Right lobe of liver (tissue), 6 donors: ENCODE data around the gene CYP4F3. TPM values are rescaled to one million over a fixed set of nuclear protein-coding genes. Genes with fewer than 3 reads are reported as not detected.
"Not testable (repeated sequence)": the region's sequence is repeated elsewhere in the genome, so short reads cannot be mapped to it uniquely, and the experiment has no call there.

Source experiments
- ATAC-seq, 4 donors: fragments of 200-7000 bp; cut with Tn5 transposase; one replicate each; pipeline ENCODE4 v1.9.1; 2020; ENCODE audit warnings: mild to moderate bottlenecking in 4 of 4, moderate library complexity in 4 of 4
- DNase-seq, 3 donors: peaks; one replicate each; pipeline ENCODE4 v3.0.0-alpha.2; 2020
- H3K27ac ChIP-seq, 3 donors: fragments of 200-600 bp; one replicate each; pipeline ENCODE4 v1.8.0; 2022
- H3K27me3 ChIP-seq, 2 donors: fragments of 200-600 bp; one replicate each; pipeline ENCODE4 v1.8.0; 2022
- H3K36me3 ChIP-seq, 4 donors: fragments of 200-600 bp; sonication (generic) in 1 of 4; one replicate each; pipeline versions ENCODE4 v1.5.1 to v1.8.0; 2017 to 2022; ENCODE audit warnings: control low read depth in 1 of 4
- H3K4me1 ChIP-seq, 4 donors: fragments of 200-600 bp; sonication (generic) in 1 of 4; one replicate each; pipeline versions ENCODE4 v1.5.1 to v1.8.0; 2017 to 2022; ENCODE audit warnings: control low read depth in 1 of 4
- H3K4me3 ChIP-seq, 3 donors: fragments of 200-600 bp; one replicate each; pipeline ENCODE4 v1.8.0; 2022
- H3K9me3 ChIP-seq, 4 donors: fragments of 200-600 bp; sonication (generic) in 1 of 4; one replicate each; pipeline versions ENCODE4 v1.5.1 to v1.8.0; 2017 to 2022; ENCODE audit warnings: control low read depth in 1 of 4
- CTCF ChIP-seq, 4 donors: fragments of 200-600 bp in 3 of 4; fragments of 450-650 bp in 1 of 4; IDR thresholded peaks; one replicate each; pipeline versions ENCODE4 v1.5.1 to v1.8.0; 2016 to 2022; ENCODE audit warnings: antibody characterized with exemption in 4 of 4, mild to moderate bottlenecking in 2 of 4
- POLR2A ChIP-seq: fragments of 450-650 bp; IDR thresholded peaks from one replicate; pipeline ENCODE4 v1.6.1; 2017; ENCODE audit warnings: antibody characterized with exemption, mild to moderate bottlenecking
- WGBS: methylation state at CpG from one replicate; pipeline ENCODE4 v1.1.6; 2018; ENCODE audit warnings: low coverage, low lambda C conversion rate; ENCODE audit not compliant: insufficient coverage; ENCODE audit errors: missing lambda C conversion rate; 5-methylcytosine and 5-hydroxymethylcytosine counted together
- intact Hi-C, 2 donors: fragments of 100-400 bp; cut with DNase I; formaldehyde crosslinking; loops; one replicate each; pipeline versions ENCODE4 v1.11.2 to v1.14.1; 2022
- total RNA-seq, 6 experiments: library from RNA; depleted of rRNA in 2 of 6; stranded (reverse); fragments of >200 nt in 2 of 6; fragmentation: NEBNext Ultra II Directional in 3 of 6; extraction: Animal tissue kit (Norgen Biotek cat#: 25700) in 3 of 6; gene quantifications; one replicate each; pipeline versions ENCODE4 v1.1.0 to v1.2.4, GENCODE V29; 2016 to 2023
- donor health status: DM: no; HTN: yes; CAD: no.
- donor health status: DM: no; HTN: no; CAD: no.
- donor health status: DM: no; HTN: no; CAD: no.
- donor health status: DM: no; HTN: yes; CAD: no.
- donor health status: DM: no; HTN: yes; CAD: no.

CYP4F3 gene
- total RNA-seq, 6 experiments from 2014 or later: 186 to 573 (median 245) TPM

- Histone ChIP-seq H3K4me3 (peak overlapping the region in 2 of 3 donors; percentile 73 to 88), H3K9me3 (no peaks in the 10 kb centered on the region), H3K27ac (peak overlapping the region; percentile 54 to 99 (median 81)), H3K36me3 (peaks cover 2 to 56% (median 17%) of the 10 kb centered on the region in 4 donors), H3K27me3 (no peaks in the 10 kb centered on the region), H3K4me1 (peaks cover 0 to 54% (median 8%) of the 10 kb centered on the region in 4 donors)
- WGBS: 34% methylated on average over 3 of the region's 3 CpGs
- no peak for TF ChIP-seq CTCF (IDR thresholded peaks at IDR 0.05)
- DNase-seq: no peak
- ATAC-seq: no peak
- intact Hi-C loops: no loop called here
Measured at GRCh38 chr19:15644816-15645215, 4.1 kb downstream of the CYP4F3 start.

- intact Hi-C loops: no loop called here
- no peak for ATAC-seq
- H3K9me3 ChIP-seq: no peaks in the 10 kb centered on the region
- no peak overlapping the region for H3K4me3 ChIP-seq
- DNase-seq: no peak
- H3K27ac ChIP-seq: no peak overlapping the region
- WGBS: 58% methylated on average over 2 of the region's 2 CpGs
- peaks cover 2 to 94% (median 20%) of the 10 kb centered on the region in 4 donors for H3K36me3 ChIP-seq
- TF ChIP-seq POLR2A: no peak
- peaks cover 0 to 70% (median 3%) of the 10 kb centered on the region in 4 donors for H3K4me1 ChIP-seq
- H3K27me3 ChIP-seq: no peaks in the 10 kb centered on the region
Measured at GRCh38 chr19:15649526-15649925, 8.8 kb downstream of the CYP4F3 start.

- ATAC-seq, intact Hi-C loops, DNase-seq, H3K27ac ChIP-seq, H3K9me3 ChIP-seq, H3K4me3 ChIP-seq, H3K27me3 ChIP-seq: not testable (repeated sequence)
- Histone ChIP-seq H3K36me3 (peaks cover 2 to 94% (median 21%) of the 10 kb centered on the region in 4 donors), H3K4me1 (peaks cover 0 to 64% (median under 1%) of the 10 kb centered on the region in 4 donors)
Measured at GRCh38 chr19:15650123-15650522, 9.4 kb downstream of the CYP4F3 start.

- 61% methylated on average over 3 of the region's 3 CpGs for WGBS
- H3K27ac ChIP-seq: no peak overlapping the region
- H3K4me3 ChIP-seq: no peak overlapping the region
- no peak for DNase-seq
- TF ChIP-seq CTCF (IDR thresholded peaks at IDR 0.05) (no peak), POLR2A (no peak)
- H3K27me3 ChIP-seq: no peaks in the 10 kb centered on the region
- peaks cover 0 to 94% (median 17%) of the 10 kb centered on the region in 4 donors for H3K36me3 ChIP-seq
- no peaks in the 10 kb centered on the region for H3K9me3 ChIP-seq
- intact Hi-C loops: no loop called here
- peaks cover 0 to 49% (median 0%) of the 10 kb centered on the region in 4 donors for H3K4me1 ChIP-seq
- ATAC-seq: no peak
Measured at GRCh38 chr19:15651791-15652190, 11.1 kb downstream of the CYP4F3 start.

- DNase-seq (peak in 1 of 3 donors; percentile 59), ATAC-seq (peak; percentile 37 to 80 (median 68))
- Histone ChIP-seq H3K9me3 (no peaks in the 10 kb centered on the region), H3K27ac (peak overlapping the region in 1 of 3 donors; percentile 6), H3K4me1 (peaks cover 0 to 40% (median 0%) of the 10 kb centered on the region in 4 donors), H3K27me3 (no peaks in the 10 kb centered on the region), H3K4me3 (no peak overlapping the region), H3K36me3 (peaks cover 0 to 94% (median 18%) of the 10 kb centered on the region in 4 donors)
- WGBS: 75% methylated on average over 2 of the region's 8 CpGs
- intact Hi-C loops: no loop called here
- no peak for TF ChIP-seq POLR2A
- TF ChIP-seq CTCF (IDR thresholded peaks at IDR 0.05): no peak
Measured at GRCh38 chr19:15652559-15653278, 12.0 kb downstream of the CYP4F3 start.
